GM12878 (cell line): Measurements from ENCODE around the gene TBL1XR1. TPM values are rescaled to one million over a fixed set of nuclear protein-coding genes. Genes with fewer than 3 reads are reported as not detected.

ENCODE experiments used
- ATAC-seq: fragments of 200-7000 bp; cut with Tn5 transposase; 3 replicates; pipeline ENCODE4 v1.9.1; 2020; ENCODE audit warnings: mild to moderate bottlenecking, moderate library complexity
- BruUV-seq: library from RNA; stranded (reverse); fragments of 400-500 nt; replicated peaks from 2 replicates; lab custom pipeline; 2021; lab: Mats Ljungman, UMichigan
- CTCF ChIA-PET: fragments of 300-600 bp; sonication (Branson Sonifier 250); formaldehyde crosslinking; extraction: SDS; loops from one replicate; lab custom pipeline; 2021; ENCODE audit warnings: inconsistent platforms; lab: Yijun Ruan, JAX
- POLR2A ChIA-PET: fragments of 350-600 bp; formaldehyde crosslinking; extraction: SDS; loops from one replicate; lab custom pipeline; 2021; ENCODE audit warnings: inconsistent platforms; lab: Charles Lee
- RAD21 ChIA-PET: fragments of 300-600 bp; sonication (Branson Sonifier 250); formaldehyde crosslinking; loops from one replicate; lab custom pipeline; 2023; ENCODE audit warnings: antibody characterized with exemption; ENCODE audit not compliant: unreplicated experiment; lab: Charles Lee
- SMC1A ChIA-PET: fragments of 300-600 bp; sonication (Branson Sonifier 250); formaldehyde crosslinking; loops from one replicate; lab custom pipeline; 2023; ENCODE audit not compliant: unreplicated experiment, uncharacterized antibody; lab: Charles Lee
- DNase-seq: peaks from one replicate; pipeline ENCODE4 v3.0.0-alpha.2; 2011; ENCODE audit warnings: low read depth, low spot score
- FAIRE-seq: peaks from 3 replicates; lab custom pipeline; 2011; peaks lifted over from hg19 to GRCh38; lab: Jason Lieb, UNC
- H2AFZ ChIP-seq: 2 replicates; pipeline ENCODE4 v1.6.0; 2011; ENCODE audit warnings: low read depth, low read length, control low read depth; ENCODE audit not compliant: control insufficient read depth
- H3K27ac ChIP-seq: 2 replicates; pipeline ENCODE4 v1.5.1; 2011; ENCODE audit warnings: control low read depth; ENCODE audit not compliant: control insufficient read depth, insufficient read depth
- H3K27me3 ChIP-seq, 2 experiments: replicated peaks in 1 of 2; 2 replicates each; pipeline versions ENCODE4 v1.6.0 to v1.6.1; 2011; ENCODE audit warnings: low read length in 1 of 2; ENCODE audit not compliant: control insufficient read depth in 2 of 2, insufficient read depth in 2 of 2
- H3K36me3 ChIP-seq, 2 experiments: 2 replicates each; pipeline ENCODE4 v1.5.1; 2011; ENCODE audit warnings: low read length in 1 of 2; ENCODE audit not compliant: control insufficient read depth in 2 of 2, insufficient read depth in 2 of 2
- H3K4me1 ChIP-seq: 2 replicates; pipeline ENCODE4 v1.6.1; 2011; ENCODE audit warnings: mild to moderate bottlenecking, low read length, moderate library complexity, mixed read lengths; ENCODE audit not compliant: control insufficient read depth, insufficient read depth
- H3K4me2 ChIP-seq: 2 replicates; pipeline ENCODE4 v1.6.0; 2011; ENCODE audit warnings: control low read depth; ENCODE audit not compliant: control insufficient read depth, insufficient read depth
- H3K4me3 ChIP-seq: fragments of 200-600 bp; sonication (generic); 2 replicates; pipeline ENCODE4 v1.5.1; 2016
- H3K79me2 ChIP-seq: 2 replicates; pipeline ENCODE4 v1.6.0; 2011; ENCODE audit warnings: low read length; ENCODE audit not compliant: control insufficient read depth, insufficient read depth
- H3K9ac ChIP-seq: 2 replicates; pipeline ENCODE4 v1.8.0; 2011; ENCODE audit warnings: low read length, control low read depth, mixed read lengths; ENCODE audit not compliant: control insufficient read depth, insufficient read depth
- H3K9me3 ChIP-seq: replicated peaks from 3 replicates; pipeline ENCODE4 v1.5.1; 2011; ENCODE audit warnings: mild to moderate bottlenecking, low read length; ENCODE audit not compliant: control insufficient read depth, insufficient read depth
- H4K20me1 ChIP-seq: 2 replicates; pipeline ENCODE4 v1.6.0; 2011; ENCODE audit not compliant: control insufficient read depth, insufficient read depth
- ASH2L ChIP-seq: fragments of 300-600, 200-600 bp; sonication (generic); IDR thresholded peaks from 2 replicates; pipeline ENCODE4 v1.6.1; 2017; ENCODE audit warnings: low read depth, mild to moderate bottlenecking, borderline replicate concordance
- BCL3 ChIP-seq: IDR thresholded peaks from 2 replicates; pipeline ENCODE4 v1.6.1; 2011; ENCODE audit warnings: borderline replicate concordance, low read depth, mild to moderate bottlenecking, moderate library complexity, low read length; ENCODE audit not compliant: insufficient read depth, poor library complexity, severe bottlenecking
- CBX3 ChIP-seq: fragments of 200-600 bp; sonication (generic); IDR thresholded peaks from 2 replicates; pipeline ENCODE4 v1.6.1; 2016; ENCODE audit warnings: low read depth, borderline replicate concordance
- CEBPB ChIP-seq, 2 experiments: fragments of 150-350 bp in 1 of 2; IDR thresholded peaks; 2 replicates each; pipeline ENCODE4 v1.6.1; 2012 to 2014; ENCODE audit warnings: low read depth in 2 of 2, low read length in 2 of 2, borderline replicate concordance in 1 of 2, inconsistent platforms in 1 of 2
- CEBPZ ChIP-seq: fragments of 150-350 bp; IDR thresholded peaks from 2 replicates; pipeline ENCODE4 v1.6.1; 2016; ENCODE audit warnings: low read depth, low read length
- E4F1 ChIP-seq: fragments of 450-650 bp; IDR thresholded peaks from 2 replicates; pipeline ENCODE4 v1.6.1; 2018; ENCODE audit warnings: borderline replicate concordance, mild to moderate bottlenecking; ENCODE audit not compliant: partially characterized antibody
- HDGF ChIP-seq: fragments of 450-650 bp; IDR thresholded peaks from 2 replicates; pipeline ENCODE4 v1.6.1; 2016; ENCODE audit warnings: antibody characterized with exemption
- LARP7 ChIP-seq: fragments of 450-650 bp; IDR thresholded peaks from 2 replicates; pipeline ENCODE4 v1.6.1; 2017; ENCODE audit warnings: mild to moderate bottlenecking
- PAX5 ChIP-seq: IDR thresholded peaks from 2 replicates; pipeline ENCODE4 v1.6.1; 2011; ENCODE audit warnings: low read depth, low read length, borderline replicate concordance
- POU2F2 ChIP-seq: IDR thresholded peaks from 3 replicates; pipeline ENCODE4 v1.6.1; 2011; ENCODE audit warnings: low read depth, mild to moderate bottlenecking, low read length, borderline replicate concordance
- RAD51 ChIP-seq: fragments of 450-650 bp; IDR thresholded peaks from 2 replicates; pipeline ENCODE4 v1.6.1; 2016; ENCODE audit warnings: moderate library complexity, mild to moderate bottlenecking, inconsistent platforms
- YY1 ChIP-seq: IDR thresholded peaks from 2 replicates; pipeline ENCODE4 v1.6.1; 2011; ENCODE audit warnings: low read depth, mild to moderate bottlenecking, low read length
- ZNF217 ChIP-seq: fragments of 450-650 bp; IDR thresholded peaks from 2 replicates; pipeline ENCODE4 v1.6.1; 2017; ENCODE audit warnings: antibody characterized with exemption, mild to moderate bottlenecking
- ZNF622 ChIP-seq: fragments of 450-650 bp; IDR thresholded peaks from 2 replicates; pipeline ENCODE4 v1.6.1; 2017; ENCODE audit warnings: mild to moderate bottlenecking, inconsistent platforms
- ZSCAN29 ChIP-seq: fragments of 450-650 bp; IDR thresholded peaks from 2 replicates; pipeline ENCODE4 v1.6.1; 2017; ENCODE audit warnings: mild to moderate bottlenecking, moderate library complexity
- WGBS: methylation state at CpG from one replicate; pipeline ENCODE4 v1.1.6; 2016; ENCODE audit warnings: low lambda C conversion rate; ENCODE audit not compliant: insufficient replicate concordance, insufficient coverage; ENCODE audit errors: missing lambda C conversion rate; 5-methylcytosine and 5-hydroxymethylcytosine counted together
- in situ Hi-C: fragments of 300-500 bp; cut with MboI; formaldehyde crosslinking; loops from 9 replicates; pipeline ENCODE4 v1.14.3; 2018; ENCODE audit warnings: mixed read lengths
- intact Hi-C: fragments of 100-400 bp; cut with micrococcal nuclease; formaldehyde crosslinking; loops from one replicate; pipeline ENCODE4 v1.14.2; 2022; ENCODE audit not compliant: unreplicated experiment
- polyA plus RNA-seq, 11 experiments: library from polyadenylated mRNA; depleted of rRNA in 4 of 11; unstranded in 6 of 11; stranded (reverse) in 5 of 11; fragments of >200 nt; fragmentation: Nextera tagmentation in 4 of 11; fragmentation: Illumina TruSeq in 1 of 11; extraction: Ambion mirVana in 4 of 11; extraction: Trizol in 1 of 11; gene quantifications; 1 replicate in 1 of 11; 2 replicates in 10 of 11; pipeline versions ENCODE4 v1.2.1 to v1.2.3, GENCODE V29; 2011 to 2016; ENCODE audit warnings: inconsistent platforms in 2 of 11, missing spikeins in 2 of 11, low read depth in 1 of 11
- total RNA-seq, 4 experiments: library from RNA; depleted of rRNA in 3 of 4; stranded (reverse); fragments of >200 nt in 3 of 4; fragmentation: Illumina TruSeq in 1 of 4; extraction: Trizol in 1 of 4; gene quantifications; 2 replicates each; pipeline versions ENCODE4 v1.2.1 to v1.2.3, GENCODE V29; 2013 to 2021
- TF ChIP-seq, protein P1 (sequence below): fragments of 450-650 bp; IDR thresholded peaks from 2 replicates; pipeline ENCODE4 v1.6.1; 2017; ENCODE audit warnings: mild to moderate bottlenecking

The TBL1XR1 gene
- total and polyA plus RNA-seq, 10 of the 15 experiments (the other 5 are each of a cell fraction or from before 2014, with no cell fraction given), result 13.0 to 115 (median 60.4) TPM

GRCh38 chr3:177228601-177229190 lies 31.4 kb upstream of the TBL1XR1 start:
- ChIA-PET POLR2A (interaction anchor here (0.6 kb wide), 1 partner anchor 11 kb away, joined by 3 read pairs; no protein-coding TSS in a partner anchor), RAD21 (no interaction called here), CTCF (no interaction called here), SMC1A (no interaction called here)
- BruUV-seq, result no TSS peak
- no peak overlapping the region for H3K27ac ChIP-seq
- H3K4me1 ChIP-seq, result no peaks in the 10 kb centered on the region; the same call in 1 of the 2 replicates
- in situ Hi-C loops (no loop called here), intact Hi-C loops (no loop called here)
- ATAC-seq (no peak), FAIRE-seq (no peak), DNase-seq (no peak)
- no peak overlapping the region for H3K9ac ChIP-seq
- peaks cover 1% of the 10 kb centered on the region; the same call in 2 of the 3 replicates for H3K9me3 ChIP-seq
- no peaks in the 10 kb centered on the region for H3K36me3 ChIP-seq
- no peak overlapping the region for H2AFZ ChIP-seq
- TF ChIP-seq BCL3, result no peak
- TF ChIP-seq PAX5, result no peak
- TF ChIP-seq, protein P1, sequence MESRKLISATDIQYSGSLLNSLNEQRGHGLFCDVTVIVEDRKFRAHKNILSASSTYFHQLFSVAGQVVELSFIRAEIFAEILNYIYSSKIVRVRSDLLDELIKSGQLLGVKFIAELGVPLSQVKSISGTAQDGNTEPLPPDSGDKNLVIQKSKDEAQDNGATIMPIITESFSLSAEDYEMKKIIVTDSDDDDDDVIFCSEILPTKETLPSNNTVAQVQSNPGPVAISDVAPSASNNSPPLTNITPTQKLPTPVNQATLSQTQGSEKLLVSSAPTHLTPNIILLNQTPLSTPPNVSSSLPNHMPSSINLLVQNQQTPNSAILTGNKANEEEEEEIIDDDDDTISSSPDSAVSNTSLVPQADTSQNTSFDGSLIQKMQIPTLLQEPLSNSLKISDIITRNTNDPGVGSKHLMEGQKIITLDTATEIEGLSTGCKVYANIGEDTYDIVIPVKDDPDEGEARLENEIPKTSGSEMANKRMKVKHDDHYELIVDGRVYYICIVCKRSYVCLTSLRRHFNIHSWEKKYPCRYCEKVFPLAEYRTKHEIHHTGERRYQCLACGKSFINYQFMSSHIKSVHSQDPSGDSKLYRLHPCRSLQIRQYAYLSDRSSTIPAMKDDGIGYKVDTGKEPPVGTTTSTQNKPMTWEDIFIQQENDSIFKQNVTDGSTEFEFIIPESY, result no peak
- TF ChIP-seq CEBPB (IDR thresholded peaks at IDR 0.05; ENCODE audit: borderline replicate concordance in 1 of 2, low read depth in 2 of 2, low read length in 2 of 2), result no peak
- TF ChIP-seq E4F1, result no peak
- no peak for TF ChIP-seq ZNF217
- TF ChIP-seq LARP7, result no peak
- no peak for TF ChIP-seq YY1
- TF ChIP-seq RAD51, result no peak
- TF ChIP-seq POU2F2, result no peak
- TF ChIP-seq HDGF, result no peak
- TF ChIP-seq ZNF622, result no peak
- TF ChIP-seq CBX3, result no peak
- no peak for TF ChIP-seq ZSCAN29
- TF ChIP-seq ASH2L, result no peak
- no peak for TF ChIP-seq CEBPZ
- no peaks in the 10 kb centered on the region for H3K27me3 ChIP-seq
- no peak overlapping the region for H3K4me2 ChIP-seq
- no peaks in the 10 kb centered on the region for H3K79me2 ChIP-seq
- no peaks in the 10 kb centered on the region for H4K20me1 ChIP-seq
- no peak overlapping the region for H3K4me3 ChIP-seq
- WGBS, result 90% methylated on average over 22 of the region's 25 CpGs
